HL-60/S4 treated with phorbol 12-myristate 13-acetate at 8.2 ng/mL for 4 days and 3 days (cell line): ENCODE measurements around the gene CYP39A1.

Experiments
- in situ Hi-C: fragments of 300-500 bp; cut with MboI; formaldehyde crosslinking; loops from 2 replicates; pipeline ENCODE4 v1.15.0; 2022; ENCODE audit warnings: low sequenced_read_pairs

The CYP39A1 gene

GRCh38 chr6:46598215-46598614 lies 54.4 kb downstream of the CYP39A1 start:
- in situ Hi-C loops: no loop called here

GRCh38 chr6:46592740-46593139 lies 59.9 kb downstream of the CYP39A1 start:
- in situ Hi-C loops: no loop called here

GRCh38 chr6:46592046-46592445 lies 60.6 kb downstream of the CYP39A1 start:
- in situ Hi-C loops: no loop called here

- in situ Hi-C loops: no loop called here
Observed at GRCh38 chr6:46590765-46591164, 61.9 kb downstream of the CYP39A1 start.

- in situ Hi-C loops: no loop called here
Observed at GRCh38 chr6:46586906-46587305, 65.7 kb downstream of the CYP39A1 start.

GRCh38 chr6:46584586-46584985 lies 68.0 kb downstream of the CYP39A1 start:
- in situ Hi-C loops: no loop called here

GRCh38 chr6:46583721-46584120 lies 68.9 kb downstream of the CYP39A1 start:
- in situ Hi-C loops: no loop called here

- in situ Hi-C loops: no loop called here
Observed at GRCh38 chr6:46583081-46583480, 69.5 kb downstream of the CYP39A1 start.

- in situ Hi-C loops: no loop called here
Observed at GRCh38 chr6:46581459-46582177, 71.0 kb downstream of the CYP39A1 start.

GRCh38 chr6:46575530-46575929 lies 77.1 kb downstream of the CYP39A1 start:
- in situ Hi-C loops: no loop called here

GRCh38 chr6:46573140-46573539 lies 79.5 kb downstream of the CYP39A1 start:
- in situ Hi-C loops: no loop called here

- in situ Hi-C loops: no loop called here
Observed at GRCh38 chr6:46565531-46565930, 87.1 kb downstream of the CYP39A1 start.

GRCh38 chr6:46563924-46564323 lies 88.7 kb downstream of the CYP39A1 start:
- in situ Hi-C loops: no loop called here

- in situ Hi-C loops: no loop called here
Observed at GRCh38 chr6:46556053-46556452, 96.6 kb downstream of the CYP39A1 start.

GRCh38 chr6:46555129-46555528 lies 97.5 kb downstream of the CYP39A1 start:
- in situ Hi-C loops: no loop called here

- in situ Hi-C loops: no loop called here
Observed at GRCh38 chr6:46549155-46549554, 103.5 kb downstream of the CYP39A1 start.

- in situ Hi-C loops: no loop called here
Observed at GRCh38 chr6:46541556-46541955, 111.1 kb downstream of the CYP39A1 start.

GRCh38 chr6:46539866-46540265 lies 112.8 kb downstream of the CYP39A1 start:
- in situ Hi-C loops: no loop called here

- in situ Hi-C loops: no loop called here
Observed at GRCh38 chr6:46538800-46539480, 113.7 kb downstream of the CYP39A1 start.

- in situ Hi-C loops: no loop called here
Observed at GRCh38 chr6:46530896-46531295, 121.7 kb downstream of the CYP39A1 start.

- in situ Hi-C loops: no loop called here
Observed at GRCh38 chr6:46528961-46529750, 123.5 kb downstream of the CYP39A1 start.

- in situ Hi-C loops: no loop called here
Observed at GRCh38 chr6:46526607-46527006, 126.0 kb downstream of the CYP39A1 start.
